Fibroblast of pulmonary artery (primary cell): ENCODE results near the gene CPVL.
A peak's percentile ranks its signal among the peaks of the same experiment; 100 is the strongest.

Experiments
- DNase-seq: peaks from one replicate; pipeline ENCODE4 v3.0.0-alpha.2; 2010; ENCODE audit warnings: low read depth
- H3K4me3 ChIP-seq: replicated peaks from 2 replicates; pipeline ENCODE4 v1.5.1; 2011; ENCODE audit warnings: low read depth, mild to moderate bottlenecking, control low read depth, low read length, moderate library complexity
- CTCF ChIP-seq: IDR thresholded peaks from 2 replicates; pipeline ENCODE4 v1.5.1; 2011; ENCODE audit warnings: mild to moderate bottlenecking, control low read depth, low read length, inconsistent platforms; ENCODE audit errors: missing control alignments

CPVL gene

GRCh38 chr7:29146057-29146706 is at the start of gene CPVL:
Gene CPVL (minus strand): TSS chr7:29146537. CDS start chr7:29121061, 25,476 bp downstream.
- DNase-seq, result no peak
- H3K4me3 ChIP-seq, result no peak within 1 kb of the TSS
- TF ChIP-seq CTCF, result no peak

GRCh38 chr7:29194594-29195427 is 48.5 kb upstream of the CPVL start, which contains the start of gene CHN2:
Gene CHN2 (plus strand): TSS chr7:29194775.
- H3K4me3 ChIP-seq, result peak within 1 kb of the TSS; percentile 49
- no peak for TF ChIP-seq CTCF
- peak; percentile 21 for DNase-seq

- no peak for TF ChIP-seq CTCF
- H3K4me3 ChIP-seq, result peak overlapping the region; percentile 49
- DNase-seq, result no peak
Observed at GRCh38 chr7:29194206-29194593, 47.9 kb upstream of the CPVL start.

- TF ChIP-seq CTCF, result no peak
- no peak for DNase-seq
- no peak overlapping the region for H3K4me3 ChIP-seq
Observed at GRCh38 chr7:29193316-29194205, 47.2 kb upstream of the CPVL start.

GRCh38 chr7:29192811-29193210 is 46.5 kb upstream of the CPVL start:
- TF ChIP-seq CTCF, result no peak
- no peak overlapping the region for H3K4me3 ChIP-seq
- DNase-seq, result no peak

GRCh38 chr7:29192323-29192722 is 46.0 kb upstream of the CPVL start:
- no peak for TF ChIP-seq CTCF
- no peak overlapping the region for H3K4me3 ChIP-seq
- DNase-seq, result no peak
